ENCODE results near the gene GTF2A1L.
"Not testable (repeated sequence)": the region's sequence is repeated elsewhere in the genome, so short reads cannot be mapped to it uniquely, and the experiment has no call there.

The GTF2A1L gene

DNA sequence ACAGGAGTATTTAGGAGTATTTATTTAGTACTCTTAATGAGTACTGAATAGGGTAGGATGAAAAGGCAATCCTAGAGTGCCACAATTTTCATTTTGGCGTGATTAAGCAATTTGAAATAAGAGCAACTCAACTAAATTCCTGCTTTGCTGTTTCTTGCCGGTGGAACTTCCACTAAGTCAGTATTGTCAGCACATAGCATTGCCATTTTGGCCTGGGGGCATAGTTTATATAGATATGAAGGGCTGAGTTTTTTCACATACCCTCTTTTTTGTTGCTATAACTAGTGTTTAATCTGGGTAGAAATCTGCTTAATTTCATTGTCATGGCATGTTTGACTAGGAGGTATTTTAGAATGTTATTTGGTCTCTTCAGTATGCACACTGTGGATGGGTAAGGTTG, 1.9 kb downstream of the GTF2A1L start:
- no peak for TF ChIP-seq POLR2A (IDR thresholded peaks at IDR 0.05; ENCODE audit: low read depth, low read length)
- no peak for TF ChIP-seq POLR2AphosphoS5 (IDR thresholded peaks at IDR 0.05; ENCODE audit: low read depth, low read length)
- TF ChIP-seq TAF1 (IDR thresholded peaks at IDR 0.05; ENCODE audit: borderline replicate concordance, low read depth, low read length): no peak
- DNase-seq (ENCODE audit: insufficient read length) (no peak), FAIRE-seq (no peak)

DNA sequence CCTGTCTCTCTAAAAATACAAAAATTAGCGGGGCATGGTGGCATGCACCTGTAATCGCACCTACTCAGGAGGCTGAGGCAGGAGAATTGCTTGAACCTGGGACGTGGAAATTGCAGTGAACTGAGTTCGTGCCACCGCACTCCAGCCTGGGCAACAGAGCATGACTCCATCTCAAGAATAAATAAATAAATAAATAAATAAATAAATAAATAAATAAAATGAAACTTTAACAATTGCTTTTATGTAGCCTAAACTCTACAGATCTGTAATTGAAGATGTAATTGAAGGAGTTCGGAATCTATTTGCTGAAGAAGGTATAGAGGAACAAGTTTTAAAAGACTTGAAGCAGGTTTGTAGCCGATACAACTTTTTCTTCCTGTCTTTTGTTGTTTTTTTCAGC, 2.9 kb downstream of the GTF2A1L start:
- no peak for DNase-seq (ENCODE audit: insufficient read length)
- no peak for TF ChIP-seq TAF1 (IDR thresholded peaks at IDR 0.05; ENCODE audit: borderline replicate concordance, low read depth, low read length)
- TF ChIP-seq POLR2A (IDR thresholded peaks at IDR 0.05; ENCODE audit: low read depth, low read length): no peak
- no peak for TF ChIP-seq POLR2AphosphoS5 (IDR thresholded peaks at IDR 0.05; ENCODE audit: low read depth, low read length)
- no peak for FAIRE-seq

DNA sequence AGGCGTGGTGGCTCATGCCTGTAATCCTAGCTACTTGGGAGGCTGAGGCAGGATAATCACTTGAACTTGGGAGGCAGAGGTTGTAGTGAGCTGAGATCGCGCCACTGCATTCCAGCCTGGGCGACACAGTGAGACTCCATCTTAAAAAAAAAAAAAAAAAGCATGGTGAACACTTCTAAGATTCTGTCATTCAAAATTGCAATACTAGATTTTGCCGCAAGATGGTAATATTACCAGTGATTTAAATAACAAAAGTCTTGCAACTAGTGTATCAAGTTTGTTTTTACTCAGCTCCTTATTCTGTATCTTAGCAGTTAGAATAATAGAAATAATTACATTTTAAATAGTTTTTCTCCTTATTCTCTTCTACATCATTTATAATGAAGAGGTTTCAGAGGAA, 5.0 kb downstream of the GTF2A1L start:
- FAIRE-seq: not testable (repeated sequence)

DNA sequence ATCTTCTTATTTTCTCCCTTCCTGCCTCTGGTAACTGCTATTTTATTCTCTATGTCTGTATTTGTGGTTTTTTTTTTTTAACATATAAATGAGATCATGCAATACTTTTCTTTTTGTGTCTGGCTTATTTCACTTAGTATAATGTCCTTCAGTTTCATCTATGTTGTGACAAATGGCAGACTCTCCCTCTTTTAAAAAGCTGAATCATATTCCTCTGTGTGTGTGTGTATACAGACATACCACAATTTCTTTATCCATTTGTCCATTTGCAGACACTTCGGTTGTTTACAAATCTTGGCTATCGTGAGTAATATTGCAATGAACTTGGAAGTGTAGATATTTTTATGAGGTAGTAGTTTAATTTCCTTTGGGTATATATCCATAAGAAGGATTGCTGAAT, 7.0 kb downstream of the GTF2A1L start:
- no peak for DNase-seq (ENCODE audit: insufficient read length)
- TF ChIP-seq TAF1 (IDR thresholded peaks at IDR 0.05; ENCODE audit: borderline replicate concordance, low read depth, low read length) (no peak), POLR2AphosphoS5 (IDR thresholded peaks at IDR 0.05; ENCODE audit: low read depth, low read length) (no peak), POLR2A (IDR thresholded peaks at IDR 0.05; ENCODE audit: low read depth, low read length) (no peak)
- FAIRE-seq: no peak

More for the DNA sequence above, 5.0 kb downstream of the GTF2A1L start:
- not testable (repeated sequence) for DNase-seq (ENCODE audit: insufficient read length)

DNA sequence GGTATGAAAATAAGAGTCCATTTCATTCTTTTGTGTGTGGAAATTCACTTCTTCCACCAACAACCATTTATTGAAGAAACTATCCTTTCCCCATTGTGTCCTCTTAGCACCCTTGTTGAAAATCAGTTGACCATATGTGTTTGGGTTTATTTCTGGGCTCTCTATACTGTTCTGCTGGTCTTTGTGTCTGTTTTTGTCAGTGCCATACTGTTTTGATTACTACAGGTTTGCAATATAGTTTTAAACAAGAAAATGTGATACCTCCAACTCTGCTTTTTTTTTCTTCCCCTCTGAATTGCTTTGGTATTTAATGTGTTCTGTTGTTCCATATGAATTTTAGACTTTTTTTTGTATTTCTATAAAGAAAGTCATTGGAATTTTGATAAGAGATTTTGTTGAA, 8.4 kb downstream of the GTF2A1L start:
- TF ChIP-seq TAF1 (IDR thresholded peaks at IDR 0.05; ENCODE audit: borderline replicate concordance, low read depth, low read length) (no peak), POLR2AphosphoS5 (IDR thresholded peaks at IDR 0.05; ENCODE audit: low read depth, low read length) (no peak), POLR2A (IDR thresholded peaks at IDR 0.05; ENCODE audit: low read depth, low read length) (no peak)
- FAIRE-seq (no peak), DNase-seq (ENCODE audit: insufficient read length) (no peak)

DNA sequence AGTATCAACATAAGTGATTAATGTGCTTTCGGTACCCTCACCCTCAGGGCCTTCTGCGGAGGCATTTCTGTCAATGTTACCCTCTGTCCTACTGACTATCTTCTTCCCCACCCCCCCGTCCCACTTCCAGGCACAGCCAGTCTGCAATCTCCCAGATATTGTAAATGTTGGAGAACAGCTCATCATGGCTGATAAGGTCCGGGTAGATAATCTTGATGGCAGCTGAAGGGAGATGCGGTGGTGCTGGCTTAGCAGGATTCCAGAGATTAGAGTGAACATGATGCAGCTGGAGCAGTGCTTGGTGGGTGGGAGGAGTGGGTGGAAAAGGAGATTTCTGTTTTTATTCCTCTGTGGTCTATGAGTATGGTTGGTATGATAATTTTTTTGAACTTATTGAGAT, 15.5 kb downstream of the GTF2A1L start:
- no peak for FAIRE-seq
- DNase-seq (ENCODE audit: insufficient read length): no peak

DNA sequence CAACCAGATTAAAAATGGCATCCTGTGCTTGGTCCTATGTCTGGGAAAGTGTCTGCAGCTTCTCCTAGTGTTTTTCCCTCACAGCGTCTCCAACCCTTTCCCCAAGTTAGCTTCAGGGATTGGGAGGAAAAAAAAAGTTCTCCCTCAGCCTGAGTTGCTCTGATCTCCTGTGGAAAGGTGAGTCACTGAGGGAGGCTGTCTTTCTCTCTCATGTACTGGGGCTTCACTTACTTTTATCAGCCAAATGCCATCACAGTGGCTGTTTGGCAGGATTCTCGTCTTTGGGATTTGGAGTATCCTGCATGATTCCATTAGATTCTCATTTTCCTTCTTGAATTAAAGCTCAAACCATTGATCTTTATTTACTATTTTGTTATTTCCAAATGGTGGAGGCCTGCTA, 18.1 kb downstream of the GTF2A1L start:
- no peak for TF ChIP-seq POLR2AphosphoS5 (IDR thresholded peaks at IDR 0.05; ENCODE audit: low read depth, low read length)
- FAIRE-seq (no peak), DNase-seq (ENCODE audit: insufficient read length) (no peak)

More for the DNA sequence above, 15.5 kb downstream of the GTF2A1L start:
- TF ChIP-seq POLR2A (IDR thresholded peaks at IDR 0.05; ENCODE audit: low read depth, low read length): no peak
- TF ChIP-seq POLR2AphosphoS5 (IDR thresholded peaks at IDR 0.05; ENCODE audit: low read depth, low read length): no peak

DNA sequence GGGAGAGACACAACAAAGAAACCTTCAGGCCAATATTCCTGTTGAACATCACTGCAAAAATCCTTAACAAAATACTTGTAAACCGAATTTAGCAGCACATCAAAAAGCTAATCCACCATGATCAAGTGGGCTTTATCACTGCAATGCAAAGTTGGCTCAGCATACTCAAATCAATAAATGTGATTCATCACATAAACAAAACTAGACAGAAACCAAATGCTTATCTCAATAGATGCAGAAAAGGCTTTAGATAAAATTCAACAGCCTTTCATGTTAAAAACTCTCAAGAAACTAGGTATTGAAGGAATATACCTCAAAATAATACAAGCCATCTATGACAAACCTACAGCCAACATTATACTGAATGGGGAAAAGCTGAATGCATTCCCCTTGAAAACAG, 20.6 kb downstream of the GTF2A1L start:
- DNase-seq (ENCODE audit: insufficient read length) (no peak), FAIRE-seq (no peak)
- TF ChIP-seq POLR2A (IDR thresholded peaks at IDR 0.05; ENCODE audit: low read depth, low read length) (no peak), POLR2AphosphoS5 (IDR thresholded peaks at IDR 0.05; ENCODE audit: low read depth, low read length) (no peak), TAF1 (IDR thresholded peaks at IDR 0.05; ENCODE audit: borderline replicate concordance, low read depth, low read length) (no peak)

DNA sequence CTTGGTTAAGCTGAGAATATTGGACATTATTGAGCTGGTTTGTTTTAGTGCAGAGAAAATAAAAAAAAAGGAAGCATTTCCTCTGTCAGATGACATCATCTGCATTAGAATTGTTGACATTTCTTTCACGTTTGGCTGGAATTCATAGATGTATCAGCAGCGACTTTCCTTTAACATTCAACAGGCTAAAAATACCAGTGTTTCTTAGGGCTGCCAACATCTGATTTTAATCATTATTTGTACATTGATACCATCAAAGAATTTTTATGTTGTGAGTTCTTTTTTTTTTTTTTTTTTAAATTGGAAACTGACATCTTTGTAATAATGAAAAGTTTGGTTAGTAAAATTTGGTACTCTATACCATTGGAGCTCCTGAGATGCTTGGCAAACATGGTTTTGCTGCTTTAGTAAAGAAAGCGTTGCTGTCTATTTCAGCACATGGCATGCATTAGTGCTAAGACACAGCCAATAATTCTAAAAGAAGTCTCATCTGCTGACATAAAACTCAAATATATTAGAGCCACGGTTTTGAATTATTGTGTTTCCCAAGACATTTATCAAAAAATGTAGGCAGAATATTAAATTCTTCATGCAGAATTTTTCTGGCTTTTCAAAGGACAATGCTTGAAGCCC, 33.6 kb downstream of the GTF2A1L start:
- FAIRE-seq: no peak
- TF ChIP-seq POLR2A (IDR thresholded peaks at IDR 0.05; ENCODE audit: low read depth, low read length): no peak
- TF ChIP-seq POLR2AphosphoS5 (IDR thresholded peaks at IDR 0.05; ENCODE audit: low read depth, low read length): no peak
- no peak for TF ChIP-seq TAF1 (IDR thresholded peaks at IDR 0.05; ENCODE audit: borderline replicate concordance, low read depth, low read length)

DNA sequence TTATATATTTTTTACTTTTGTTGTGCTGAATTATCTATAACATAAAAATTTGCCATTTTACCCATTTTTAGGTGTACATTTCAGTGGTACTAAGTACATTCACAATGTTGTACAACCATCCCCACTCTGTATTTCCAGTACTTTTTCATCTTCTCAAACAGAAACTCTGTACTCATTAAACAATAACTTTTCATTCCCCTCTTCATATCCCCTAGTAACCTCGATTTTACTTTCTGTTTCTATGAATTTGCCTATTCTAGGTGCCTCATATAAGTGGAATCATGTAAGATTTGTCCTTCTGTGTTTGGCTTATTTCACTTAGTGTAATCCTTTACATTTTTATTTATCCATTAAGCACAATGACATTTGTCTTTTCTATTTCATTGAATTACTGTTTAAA, 51.3 kb downstream of the GTF2A1L start:
- no peak for TF ChIP-seq TAF1 (IDR thresholded peaks at IDR 0.05; ENCODE audit: borderline replicate concordance, low read depth, low read length)
- no peak for TF ChIP-seq POLR2A (IDR thresholded peaks at IDR 0.05; ENCODE audit: low read depth, low read length)
- TF ChIP-seq POLR2AphosphoS5 (IDR thresholded peaks at IDR 0.05; ENCODE audit: low read depth, low read length): no peak
- no peak for FAIRE-seq
- no peak for DNase-seq (ENCODE audit: insufficient read length)

More for the DNA sequence above, 33.6 kb downstream of the GTF2A1L start:
- no peak for DNase-seq (ENCODE audit: insufficient read length)

DNA sequence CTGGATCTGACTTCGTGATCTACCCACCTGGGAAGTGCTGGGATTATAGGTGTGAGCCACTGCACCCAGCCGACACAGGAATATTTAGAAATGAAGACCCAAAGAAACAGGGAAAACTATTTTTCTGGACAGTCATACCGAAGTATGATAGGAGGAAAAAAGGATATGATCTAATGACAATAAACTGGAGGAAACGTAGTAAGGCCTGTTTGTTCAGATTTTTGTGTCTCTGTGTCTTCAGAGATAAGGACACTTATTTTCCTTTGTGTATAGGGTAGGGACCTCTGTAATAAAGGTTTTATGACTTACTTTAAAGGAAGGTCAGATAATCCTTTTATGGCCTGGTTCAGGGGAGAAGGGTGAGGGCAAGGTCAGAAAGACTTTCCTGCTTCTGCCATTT, 55.9 kb downstream of the GTF2A1L start:
- no peak for TF ChIP-seq POLR2AphosphoS5 (IDR thresholded peaks at IDR 0.05; ENCODE audit: low read depth, low read length)
- no peak for TF ChIP-seq TAF1 (IDR thresholded peaks at IDR 0.05; ENCODE audit: borderline replicate concordance, low read depth, low read length)
- TF ChIP-seq POLR2A (IDR thresholded peaks at IDR 0.05; ENCODE audit: low read depth, low read length): no peak
- FAIRE-seq (no peak), DNase-seq (ENCODE audit: insufficient read length) (no peak)

DNA sequence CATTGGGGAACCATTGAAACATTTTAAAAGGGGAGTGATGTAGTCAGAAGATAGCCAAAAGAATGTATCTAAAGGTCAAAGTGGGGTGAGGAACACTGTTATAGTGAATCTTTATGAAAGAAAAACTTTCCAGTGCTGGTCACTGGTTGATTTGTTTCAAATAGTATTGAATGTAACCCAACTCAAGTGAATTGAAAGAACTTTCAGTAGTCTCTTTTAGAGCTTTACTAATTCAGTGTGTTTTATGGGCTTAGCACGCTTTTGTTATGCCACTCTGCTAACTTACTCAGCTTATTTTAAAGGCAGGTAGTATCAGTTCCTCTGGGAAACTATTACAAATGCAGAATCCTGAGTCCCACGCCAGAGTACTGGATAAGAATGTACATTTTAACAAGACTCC, 57.3 kb downstream of the GTF2A1L start:
- FAIRE-seq: no peak
- no peak for TF ChIP-seq TAF1 (IDR thresholded peaks at IDR 0.05; ENCODE audit: borderline replicate concordance, low read depth, low read length)
- TF ChIP-seq POLR2AphosphoS5 (IDR thresholded peaks at IDR 0.05; ENCODE audit: low read depth, low read length): no peak
- no peak for TF ChIP-seq POLR2A (IDR thresholded peaks at IDR 0.05; ENCODE audit: low read depth, low read length)
- no peak for DNase-seq (ENCODE audit: insufficient read length)

DNA sequence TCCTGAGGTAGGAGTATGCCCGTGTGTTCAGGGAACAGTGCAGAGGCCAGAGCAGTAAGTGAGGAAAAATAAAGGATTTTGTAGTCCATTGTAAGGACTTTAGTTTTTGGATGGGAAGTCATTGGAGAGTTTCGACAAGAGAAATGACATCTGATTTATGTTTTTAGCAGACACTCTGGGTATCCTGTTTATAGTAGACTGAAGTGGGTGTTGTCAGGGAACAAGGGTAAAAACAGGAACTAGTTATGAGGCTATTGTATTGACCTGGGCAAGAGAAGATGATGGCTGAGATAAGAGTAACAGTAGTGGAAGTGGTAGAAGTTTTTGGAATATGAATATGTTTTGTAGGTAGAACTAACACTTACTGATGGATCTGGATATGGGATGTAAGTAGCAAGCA, 59.8 kb downstream of the GTF2A1L start:
- FAIRE-seq (no peak), DNase-seq (ENCODE audit: insufficient read length) (no peak)
- TF ChIP-seq POLR2AphosphoS5 (IDR thresholded peaks at IDR 0.05; ENCODE audit: low read depth, low read length) (no peak), TAF1 (IDR thresholded peaks at IDR 0.05; ENCODE audit: borderline replicate concordance, low read depth, low read length) (no peak), POLR2A (IDR thresholded peaks at IDR 0.05; ENCODE audit: low read depth, low read length) (no peak)

Data from GM12892 (cell line).